ENCODE data around the gene RUNX1. TPM values are rescaled to one million over a fixed set of nuclear protein-coding genes. Genes with fewer than 3 reads are reported as not detected.
A peak's percentile ranks its signal among the peaks of the same experiment; 100 is the strongest.

RUNX1 gene
- total and polyA plus RNA-seq, 2 of the 13 experiments (the other 11 are each of a cell fraction or from before 2014, with no cell fraction given) = 5.4 to 6.4 TPM

- TF ChIP-seq GFI1 (CRISPR knock-in tag; IDR thresholded peaks at IDR 0.05; ENCODE audit: borderline replicate concordance) = peak; percentile 59; the same call in 1 of the 2 replicates
- no peak for TF ChIP-seq ZNF276 (CRISPR knock-in tag; IDR thresholded peaks at IDR 0.05; ENCODE audit: low read depth)
- TF ChIP-seq KLF15 (CRISPR knock-in tag; IDR thresholded peaks at IDR 0.05; ENCODE audit: borderline replicate concordance) = no peak
- TF ChIP-seq RARA (CRISPR knock-in tag; IDR thresholded peaks at IDR 0.05) = peak; percentile 17; the same call in 1 of the 2 replicates
- no peak for TF ChIP-seq ZSCAN9 (CRISPR knock-in tag; IDR thresholded peaks at IDR 0.05; ENCODE audit: borderline replicate concordance)
- TF ChIP-seq NRL (CRISPR knock-in tag; IDR thresholded peaks at IDR 0.05; ENCODE audit: borderline replicate concordance) = no peak
- 0 out of 2 replicates have a peak, but pooled peaks have one; percentile 31 for TF ChIP-seq NR2F6 (IDR thresholded peaks at IDR 0.05)
- TF ChIP-seq NR2F6 (CRISPR knock-in tag; IDR thresholded peaks at IDR 0.05) = no peak
- no peak for TF ChIP-seq RARG (CRISPR knock-in tag; IDR thresholded peaks at IDR 0.05; ENCODE audit: low read depth)
- no peak for TF ChIP-seq LCORL (IDR thresholded peaks at IDR 0.05)
- TF ChIP-seq LCORL (CRISPR knock-in tag; IDR thresholded peaks at IDR 0.05) = 0 out of 2 replicates have a peak, but pooled peaks have one; percentile 27
- TF ChIP-seq ZMYM4 (CRISPR knock-in tag; IDR thresholded peaks at IDR 0.05) = 0 out of 2 replicates have a peak, but pooled peaks have one; percentile 29
- no peak for TF ChIP-seq ZNF143 (CRISPR knock-in tag; IDR thresholded peaks at IDR 0.05)
- TF ChIP-seq TCF7 (IDR thresholded peaks at IDR 0.05; ENCODE audit: low read depth) = no peak
These were observed 258.3 kb downstream of the RUNX1 start (continued) for GRCh38 chr21:34790834-34791233.

- Histone ChIP-seq H3K36me3 (replicated peaks in 1 of 2; ENCODE audit: control insufficient read depth in 1 of 2, insufficient read depth in 2 of 2, low read length in 2 of 2) (peaks cover 2 to 4% of the 10 kb centered on the region in 2 experiments; a peak in 2 of 5 replicates), H3K4me2 (ENCODE audit: low read depth, low read length) (no peak overlapping the region), H3K4me3 (replicated peaks in 1 of 3; ENCODE audit: insufficient read depth in 1 of 3, low read depth in 2 of 3, low read length in 3 of 3) (no peak overlapping the region), H3K9ac (ENCODE audit: insufficient read depth, low read depth, low read length) (no peak overlapping the region), H3K4me1 (ENCODE audit: insufficient read depth, low read length) (peaks cover 51% of the 10 kb centered on the region), H3K9me3 (ENCODE audit: low read length) (no peaks in the 10 kb centered on the region), H3K27ac (ENCODE audit: extremely low read length, insufficient read depth, low read length) (no peak overlapping the region), H2AFZ (ENCODE audit: low read length) (no peak overlapping the region), H4K20me1 (ENCODE audit: insufficient read depth, low read length) (no peaks in the 10 kb centered on the region), H3K79me2 (ENCODE audit: insufficient read depth, low read length) (no peaks in the 10 kb centered on the region), H3K27me3 (ENCODE audit: control insufficient read depth in 1 of 2, insufficient read depth in 2 of 2, low read length in 2 of 2) (no peaks in the 10 kb centered on the region)
- CTCF ChIA-PET (ENCODE audit: low intra/inter-chr PET ratio, low total read pairs) = no interaction called here
- TF ChIP-seq ZNF850 (CRISPR knock-in tag; conservative IDR thresholded peaks at IDR 0.05) (0 out of 2 replicates have a peak, but pooled peaks have one; percentile 23), NR2F1 (CRISPR knock-in tag; IDR thresholded peaks at IDR 0.05) (no peak), POLR2G (IDR thresholded peaks at IDR 0.05; ENCODE audit: low read depth, low read length) (no peak), ZNF687 (CRISPR knock-in tag; IDR thresholded peaks at IDR 0.05) (no peak)
- in situ Hi-C loops (cut with HindIII; ENCODE audit: extremely low pct_ligation_motif_present, low pct_unique_long_range_greater_than_20kb) = no loop called here
- DNase-seq (ENCODE audit: low spot score) (no peak), ATAC-seq (no peak), FAIRE-seq (no peak)
- intact Hi-C loops (cut with micrococcal nuclease; ENCODE audit: unreplicated experiment) = no loop called here
- POLR2A ChIA-PET = no interaction called here
- 95% methylated on average over 6 of the region's 6 CpGs for WGBS (ENCODE audit: low lambda C conversion rate)
- BruUV-seq (replicated peaks) = no TSS peak
These were observed 258.8 kb downstream of the RUNX1 start for GRCh38 chr21:34790341-34790740.

Measured in HepG2 (cell line).